Neuronal stem cell (in vitro differentiated cells): ENCODE data around the gene TSPOAP1.

ENCODE experiments used
- DNase-seq: peaks from one replicate; pipeline ENCODE4 v3.0.0-alpha.2; 2013; ENCODE audit warnings: low spot score
- H2AFZ ChIP-seq: one replicate; pipeline ENCODE4 v1.6.1; 2013; ENCODE audit warnings: mild to moderate bottlenecking, low read length, inconsistent platforms
- H2AK5ac ChIP-seq: 2 replicates; pipeline ENCODE4 v1.6.1; 2013; ENCODE audit warnings: low read depth, mild to moderate bottlenecking, inconsistent platforms, low read length, moderate library complexity, mixed read lengths
- H2BK120ac ChIP-seq: 2 replicates; pipeline ENCODE4 v1.6.1; 2013; ENCODE audit warnings: low read depth, mild to moderate bottlenecking, inconsistent platforms, low read length, moderate library complexity, mixed read lengths
- H2BK12ac ChIP-seq: one replicate; pipeline ENCODE4 v1.6.1; 2013; ENCODE audit warnings: low read length, inconsistent platforms
- H2BK15ac ChIP-seq: 2 replicates; pipeline ENCODE4 v1.6.1; 2013; ENCODE audit warnings: mild to moderate bottlenecking, low read length, inconsistent platforms, mixed read lengths
- H2BK5ac ChIP-seq: one replicate; pipeline ENCODE4 v1.6.1; 2013; ENCODE audit warnings: inconsistent platforms, mild to moderate bottlenecking, low read length, moderate library complexity
- H3K14ac ChIP-seq: one replicate; pipeline ENCODE4 v1.6.1; 2013; ENCODE audit warnings: low read length, inconsistent platforms
- H3K18ac ChIP-seq: 2 replicates; pipeline ENCODE4 v1.6.1; 2013; ENCODE audit warnings: low read length, inconsistent platforms
- H3K23ac ChIP-seq: 2 replicates; pipeline ENCODE4 v1.6.1; 2013; ENCODE audit warnings: low read depth, mild to moderate bottlenecking, mixed read lengths, low read length, inconsistent platforms; ENCODE audit not compliant: poor library complexity
- H3K27ac ChIP-seq: replicated peaks from 3 replicates; pipeline ENCODE4 v1.5.1; 2013; ENCODE audit warnings: low read length, inconsistent platforms
- H3K27me3 ChIP-seq, 3 experiments: 2 replicates each; pipeline ENCODE4 v1.6.1; 2013; ENCODE audit warnings: low read length in 3 of 3, mild to moderate bottlenecking in 2 of 3, inconsistent platforms in 1 of 3, low read depth in 1 of 3, mixed read lengths in 1 of 3, moderate library complexity in 1 of 3; ENCODE audit not compliant: control insufficient read depth in 3 of 3, insufficient read depth in 3 of 3
- H3K36me3 ChIP-seq, 2 donors: replicated peaks in 1 of 2; 2 replicates each; pipeline ENCODE4 v1.6.1; 2013; ENCODE audit warnings: low read length in 2 of 2; ENCODE audit not compliant: control insufficient read depth in 2 of 2, insufficient read depth in 2 of 2
- H3K4ac ChIP-seq: 2 replicates; pipeline ENCODE4 v1.6.1; 2013; ENCODE audit warnings: inconsistent platforms, mild to moderate bottlenecking, low read length, moderate library complexity
- H3K4me1 ChIP-seq, 2 donors: 1 replicate in 1 of 2; 2 replicates in 1 of 2; pipeline ENCODE4 v1.6.1; 2013; ENCODE audit warnings: low read length in 2 of 2, low read depth in 1 of 2; ENCODE audit not compliant: control insufficient read depth in 2 of 2, insufficient read depth in 1 of 2
- H3K4me2 ChIP-seq: one replicate; pipeline ENCODE4 v1.6.1; 2013; ENCODE audit warnings: mild to moderate bottlenecking, low read length, inconsistent platforms; ENCODE audit not compliant: insufficient read depth, poor library complexity, severe bottlenecking
- H3K4me3 ChIP-seq, 2 donors: 2 replicates each; pipeline ENCODE4 v1.5.1; 2013; ENCODE audit warnings: low read length in 2 of 2, mild to moderate bottlenecking in 2 of 2, inconsistent platforms in 1 of 2, moderate library complexity in 1 of 2
- H3K79me1 ChIP-seq: one replicate; pipeline ENCODE4 v1.6.1; 2013; ENCODE audit warnings: low read depth, mild to moderate bottlenecking, inconsistent platforms, low read length, moderate library complexity
- H3K9ac ChIP-seq: one replicate; pipeline ENCODE4 v1.6.1; 2013; ENCODE audit warnings: mild to moderate bottlenecking, low read depth, low read length, inconsistent platforms; ENCODE audit not compliant: poor library complexity
- H3K9me3 ChIP-seq, 2 donors: replicated peaks in 1 of 2; 2 replicates each; pipeline versions ENCODE3 to v1.6.1; 2013; ENCODE audit warnings: low read length in 2 of 2, mild to moderate bottlenecking in 2 of 2, inconsistent platforms in 1 of 2, low read depth in 1 of 2, mixed read lengths in 1 of 2, moderate library complexity in 1 of 2; ENCODE audit not compliant: control insufficient read depth in 2 of 2, insufficient read depth in 1 of 2
- H4K8ac ChIP-seq: one replicate; pipeline ENCODE4 v1.6.1; 2013; ENCODE audit warnings: low read depth, mild to moderate bottlenecking, inconsistent platforms, low read length, moderate library complexity
- H4K91ac ChIP-seq: one replicate; pipeline ENCODE4 v1.6.1; 2013; ENCODE audit warnings: low read length, low read depth, mild to moderate bottlenecking, inconsistent platforms; ENCODE audit not compliant: poor library complexity
- WGBS, 2 donors: extraction: QIAGEN DNeasy Blood & Tissue Kit; methylation state at CpG; one replicate each; pipeline ENCODE4 v1.1.7; 2013; ENCODE audit warnings: missing lambda C conversion rate in 2 of 2, mixed read lengths in 1 of 2; ENCODE audit not compliant: insufficient read length in 2 of 2, insufficient replicate concordance in 1 of 2; ENCODE audit errors: extremely low coverage in 2 of 2; 5-methylcytosine and 5-hydroxymethylcytosine counted together

The TSPOAP1 gene

GRCh38 chr17:58272367-58273280 is 56.0 kb downstream of the TSPOAP1 start:
- H3K23ac ChIP-seq = peak overlapping the region; percentile 11
- H3K27ac ChIP-seq = no peak overlapping the region
- no peak overlapping the region for H3K4ac ChIP-seq
- no peak overlapping the region for H2BK120ac ChIP-seq
- no peak overlapping the region for H3K18ac ChIP-seq
- H2AFZ ChIP-seq = no peak overlapping the region
- H3K27me3 ChIP-seq = peaks cover 0 to 29% (median 2%) of the 10 kb centered on the region in 3 experiments
- no peaks in the 10 kb centered on the region for H3K9me3 ChIP-seq
- DNase-seq = no peak
- no peak overlapping the region for H3K14ac ChIP-seq
- no peak overlapping the region for H2BK12ac ChIP-seq
- H4K91ac ChIP-seq = no peak overlapping the region
- no peaks in the 10 kb centered on the region for H3K36me3 ChIP-seq
- no CpG with 5 or more reads among the region's 12 CpGs for WGBS, 2 donors
- no peak overlapping the region for H3K4me2 ChIP-seq
- H2AK5ac ChIP-seq = peak overlapping the region; percentile 51
- no peak overlapping the region for H3K9ac ChIP-seq
- H2BK5ac ChIP-seq = no peak overlapping the region
- no peak overlapping the region for H3K4me3 ChIP-seq
- H3K79me1 ChIP-seq = no peaks in the 10 kb centered on the region
- H4K8ac ChIP-seq = no peak overlapping the region
- H3K4me1 ChIP-seq = no peaks in the 10 kb centered on the region
- no peak overlapping the region for H2BK15ac ChIP-seq

GRCh38 chr17:58271216-58271931 is 57.2 kb downstream of the TSPOAP1 start:
- no peak overlapping the region for H3K14ac ChIP-seq
- H3K23ac ChIP-seq = no peak overlapping the region
- H2AK5ac ChIP-seq = no peak overlapping the region
- H2BK120ac ChIP-seq = no peak overlapping the region
- no peak overlapping the region for H2BK5ac ChIP-seq
- H2BK12ac ChIP-seq = no peak overlapping the region
- H3K9ac ChIP-seq = no peak overlapping the region
- no peak overlapping the region for H3K18ac ChIP-seq
- WGBS, 2 donors = no CpG with 5 or more reads among the region's 21 CpGs
- H2BK15ac ChIP-seq = no peak overlapping the region
- H2AFZ ChIP-seq = no peak overlapping the region
- H3K4me2 ChIP-seq = no peak overlapping the region
- peaks cover 0 to 31% (median 2%) of the 10 kb centered on the region in 3 experiments for H3K27me3 ChIP-seq
- H3K36me3 ChIP-seq = no peaks in the 10 kb centered on the region
- DNase-seq = no peak
- no peak overlapping the region for H3K27ac ChIP-seq
- H3K4ac ChIP-seq = no peak overlapping the region
- H4K8ac ChIP-seq = peak overlapping the region; percentile 7
- H3K4me3 ChIP-seq = no peak overlapping the region
- H4K91ac ChIP-seq = no peak overlapping the region
- H3K4me1 ChIP-seq = no peaks in the 10 kb centered on the region
- no peaks in the 10 kb centered on the region for H3K9me3 ChIP-seq
- no peaks in the 10 kb centered on the region for H3K79me1 ChIP-seq

DNA sequence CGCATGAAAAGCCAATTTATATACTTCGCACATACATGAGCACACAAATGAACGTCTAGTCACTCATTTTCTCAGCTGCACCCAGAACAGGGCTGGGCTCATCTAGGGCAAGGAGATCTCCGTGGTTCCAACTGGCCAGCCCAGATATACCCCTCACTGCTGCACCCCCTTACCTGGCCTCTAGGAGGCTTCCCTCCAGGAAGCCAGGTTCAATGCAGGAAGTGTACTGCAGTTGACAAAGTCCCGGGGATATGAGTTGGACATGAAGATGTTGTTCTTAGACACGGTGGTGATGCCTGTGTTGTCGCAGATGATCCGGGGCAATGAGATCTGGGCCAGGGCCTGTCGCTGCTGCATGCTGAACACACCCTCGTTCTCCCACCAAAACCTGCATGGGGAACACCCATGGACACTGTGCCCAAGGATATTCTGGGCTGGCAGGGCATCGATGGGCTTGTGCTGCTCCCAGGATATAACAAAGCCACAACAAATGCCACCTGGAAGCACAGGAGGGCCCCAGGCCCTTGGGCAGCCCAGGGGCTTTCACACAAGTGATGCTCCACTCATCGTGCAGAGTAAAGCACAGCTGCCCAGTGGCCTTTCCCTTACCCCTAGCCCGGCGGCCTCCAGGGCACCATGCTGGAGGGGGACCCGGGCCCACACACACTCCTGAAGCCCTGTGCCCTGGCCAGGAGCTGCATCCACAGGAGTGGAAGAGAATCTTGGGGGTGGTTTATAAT is 57.9 kb downstream of the TSPOAP1 start:
- Histone ChIP-seq H3K4ac (no peak overlapping the region), H3K9me3 (no peaks in the 10 kb centered on the region)
- DNase-seq = no peak

More for the DNA sequence above, 57.9 kb downstream of the TSPOAP1 start:
- H3K27ac ChIP-seq = no peak overlapping the region
- no CpG with 5 or more reads among the region's 15 CpGs for WGBS, 2 donors
- H3K23ac ChIP-seq = no peak overlapping the region
- H4K8ac ChIP-seq = no peak overlapping the region
- peak overlapping the region; percentile 62 for H3K18ac ChIP-seq
- no peak overlapping the region for H2BK12ac ChIP-seq
- H4K91ac ChIP-seq = no peak overlapping the region
- peak overlapping the region; percentile 9 for H3K9ac ChIP-seq
- no peak overlapping the region for H2BK5ac ChIP-seq
- H2AK5ac ChIP-seq = no peak overlapping the region
- no peak overlapping the region for H2AFZ ChIP-seq
- no peak overlapping the region for H3K4me2 ChIP-seq
- H2BK15ac ChIP-seq = no peak overlapping the region
- no peak overlapping the region for H3K14ac ChIP-seq
- no peak overlapping the region for H3K4me3 ChIP-seq
- H2BK120ac ChIP-seq = no peak overlapping the region
- H3K79me1 ChIP-seq = no peaks in the 10 kb centered on the region
- peaks cover 0 to 37% (median 2%) of the 10 kb centered on the region in 3 experiments for H3K27me3 ChIP-seq
- no peaks in the 10 kb centered on the region for H3K36me3 ChIP-seq
- no peaks in the 10 kb centered on the region for H3K4me1 ChIP-seq
